ENCODE data around the gene SYCP1. TPM values are rescaled to one million over a fixed set of nuclear protein-coding genes. Genes with fewer than 3 reads are reported as not detected.

SYCP1 gene
- total RNA-seq, 1 donor from 2014 or later = not detected

Other genes with a start within 250 kb of the SYCP1 start
- gene DENND2C, start 184.8 kb upstream of the SYCP1 start, total RNA-seq = 1.6 TPM
- not detected for gene AMPD1, start 159.3 kb upstream of the SYCP1 start, total RNA-seq
- 68.0 TPM for gene NRAS, start 138.1 kb upstream of the SYCP1 start, total RNA-seq
- gene CSDE1, start 96.9 kb upstream of the SYCP1 start, total RNA-seq = 794 TPM
- 93.9 TPM for gene SIKE1, start 74.2 kb upstream of the SYCP1 start, total RNA-seq
- gene TSHB, start 175.0 kb downstream of the SYCP1 start, total RNA-seq = not detected
- 28.5 TPM for gene TSPAN2, start 234.6 kb downstream of the SYCP1 start, total RNA-seq

Data from occipital lobe (tissue), 1 donor.